DND-41 (cell line): Measurements from ENCODE around the gene ICAM2.

Experiments used
- EZH2 ChIP-seq: IDR thresholded peaks from 3 replicates; pipeline ENCODE4 v1.6.1; 2012; ENCODE audit warnings: borderline replicate concordance, low read depth, mild to moderate bottlenecking, moderate library complexity, low read length, inconsistent platforms; ENCODE audit not compliant: severe bottlenecking
- TF ChIP-seq, protein P1 (sequence below): IDR thresholded peaks from 2 replicates; pipeline ENCODE4 v1.5.1; 2012; ENCODE audit warnings: borderline replicate concordance, low read length, moderate library complexity, mild to moderate bottlenecking; ENCODE audit not compliant: poor library complexity, severe bottlenecking; ENCODE audit errors: extremely low read depth

GRCh38 chr17:63989622-63990345 is 30.6 kb downstream of the ICAM2 start:
- TF ChIP-seq, protein P1, sequence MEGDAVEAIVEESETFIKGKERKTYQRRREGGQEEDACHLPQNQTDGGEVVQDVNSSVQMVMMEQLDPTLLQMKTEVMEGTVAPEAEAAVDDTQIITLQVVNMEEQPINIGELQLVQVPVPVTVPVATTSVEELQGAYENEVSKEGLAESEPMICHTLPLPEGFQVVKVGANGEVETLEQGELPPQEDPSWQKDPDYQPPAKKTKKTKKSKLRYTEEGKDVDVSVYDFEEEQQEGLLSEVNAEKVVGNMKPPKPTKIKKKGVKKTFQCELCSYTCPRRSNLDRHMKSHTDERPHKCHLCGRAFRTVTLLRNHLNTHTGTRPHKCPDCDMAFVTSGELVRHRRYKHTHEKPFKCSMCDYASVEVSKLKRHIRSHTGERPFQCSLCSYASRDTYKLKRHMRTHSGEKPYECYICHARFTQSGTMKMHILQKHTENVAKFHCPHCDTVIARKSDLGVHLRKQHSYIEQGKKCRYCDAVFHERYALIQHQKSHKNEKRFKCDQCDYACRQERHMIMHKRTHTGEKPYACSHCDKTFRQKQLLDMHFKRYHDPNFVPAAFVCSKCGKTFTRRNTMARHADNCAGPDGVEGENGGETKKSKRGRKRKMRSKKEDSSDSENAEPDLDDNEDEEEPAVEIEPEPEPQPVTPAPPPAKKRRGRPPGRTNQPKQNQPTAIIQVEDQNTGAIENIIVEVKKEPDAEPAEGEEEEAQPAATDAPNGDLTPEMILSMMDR = no peak
- no peak for TF ChIP-seq EZH2
